Measurements from ENCODE around the gene NUMBL. TPM values are rescaled to one million over a fixed set of nuclear protein-coding genes. Genes with fewer than 3 reads are reported as not detected.
A peak's percentile ranks its signal among the peaks of the same experiment; 100 is the strongest.

The NUMBL gene
- total RNA-seq, 1 donor from 2014 or later, result 79.3 TPM

- Histone ChIP-seq H4K20me1 (ENCODE audit: insufficient read depth, low read length) (no peaks in the 10 kb centered on the region), H3K9ac (ENCODE audit: low read length) (no peak overlapping the region), H3K9me3 (ENCODE audit: insufficient read depth, low read depth, low read length) (no peaks in the 10 kb centered on the region), H3K36me3 (ENCODE audit: insufficient read depth, low read length) (peaks cover 2% of the 10 kb centered on the region), H2AFZ (ENCODE audit: low read depth, low read length) (no peak overlapping the region), H3K4me2 (ENCODE audit: low read length) (no peak overlapping the region), H3K79me2 (ENCODE audit: insufficient read depth, low read length) (no peaks in the 10 kb centered on the region), H3K27ac (ENCODE audit: low read depth, low read length) (no peak overlapping the region), H3K4me3 (ENCODE audit: insufficient read depth, low read depth, low read length) (no peak overlapping the region), H3K4me1 (ENCODE audit: insufficient read depth, low read length) (no peaks in the 10 kb centered on the region), H3K27me3 (ENCODE audit: insufficient read depth, low read length) (no peaks in the 10 kb centered on the region)
- peak overlapping the region; percentile 67 for H3K4me3 Mint-ChIP-seq (ENCODE audit: unreplicated experiment)
- peaks cover 1% of the 10 kb centered on the region for H3K9me3 Mint-ChIP-seq (ENCODE audit: unreplicated experiment)
- FAIRE-seq (no peak), DNase-seq (ENCODE audit: low read depth) (no peak)
- H3K27me3 Mint-ChIP-seq (ENCODE audit: low read depth, unreplicated experiment), result no peaks in the 10 kb centered on the region
- peaks cover 12% of the 10 kb centered on the region for H3K36me3 Mint-ChIP-seq (ENCODE audit: low read depth, unreplicated experiment)
- H3K4me1 Mint-ChIP-seq (ENCODE audit: low read depth, unreplicated experiment), result peaks cover 9% of the 10 kb centered on the region
- TF ChIP-seq CTCF (IDR thresholded peaks at IDR 0.05; ENCODE audit: insufficient read depth, low read depth, low read length) (no peak), EZH2 (IDR thresholded peaks at IDR 0.05; ENCODE audit: insufficient read depth, low read length) (no peak)
- H3K27ac Mint-ChIP-seq (ENCODE audit: unreplicated experiment), result peak overlapping the region; percentile 4
Observed at GRCh38 chr19:40703029-40703755, 12.7 kb upstream of the NUMBL start.

- no peak overlapping the region for H3K9ac ChIP-seq (ENCODE audit: low read length)
- Mint-ChIP-seq H3K4me3 (ENCODE audit: unreplicated experiment) (no peak overlapping the region), H3K4me1 (ENCODE audit: low read depth, unreplicated experiment) (peaks cover 7% of the 10 kb centered on the region), H3K27ac (ENCODE audit: unreplicated experiment) (no peak overlapping the region), H3K9me3 (ENCODE audit: unreplicated experiment) (peaks cover 1% of the 10 kb centered on the region), H3K27me3 (ENCODE audit: low read depth, unreplicated experiment) (no peaks in the 10 kb centered on the region), H3K36me3 (ENCODE audit: low read depth, unreplicated experiment) (peaks cover 12% of the 10 kb centered on the region)
- no peaks in the 10 kb centered on the region for H3K79me2 ChIP-seq (ENCODE audit: insufficient read depth, low read length)
- H3K4me2 ChIP-seq (ENCODE audit: low read length), result no peak overlapping the region
- H2AFZ ChIP-seq (ENCODE audit: low read depth, low read length), result no peak overlapping the region
- no peaks in the 10 kb centered on the region for H4K20me1 ChIP-seq (ENCODE audit: insufficient read depth, low read length)
- no peak overlapping the region for H3K4me3 ChIP-seq (ENCODE audit: insufficient read depth, low read depth, low read length)
- peaks cover 2% of the 10 kb centered on the region for H3K36me3 ChIP-seq (ENCODE audit: insufficient read depth, low read length)
- TF ChIP-seq CTCF (IDR thresholded peaks at IDR 0.05; ENCODE audit: insufficient read depth, low read depth, low read length) (peak; percentile 14), EZH2 (IDR thresholded peaks at IDR 0.05; ENCODE audit: insufficient read depth, low read length) (no peak)
- H3K27ac ChIP-seq (ENCODE audit: low read depth, low read length), result no peak overlapping the region
- no peak for FAIRE-seq
- H3K27me3 ChIP-seq (ENCODE audit: insufficient read depth, low read length), result no peaks in the 10 kb centered on the region
- DNase-seq (ENCODE audit: low read depth), result no peak
- no peaks in the 10 kb centered on the region for H3K4me1 ChIP-seq (ENCODE audit: insufficient read depth, low read length)
- no peaks in the 10 kb centered on the region for H3K9me3 ChIP-seq (ENCODE audit: insufficient read depth, low read depth, low read length)
Observed at GRCh38 chr19:40702337-40703012, 12.0 kb upstream of the NUMBL start.

GRCh38 chr19:40701758-40702157 lies 11.3 kb upstream of the NUMBL start:
- no peak overlapping the region for H2AFZ ChIP-seq (ENCODE audit: low read depth, low read length)
- H3K4me3 ChIP-seq (ENCODE audit: insufficient read depth, low read depth, low read length), result no peak overlapping the region
- DNase-seq (ENCODE audit: low read depth) (no peak), FAIRE-seq (no peak)
- H3K27ac ChIP-seq (ENCODE audit: low read depth, low read length), result no peak overlapping the region
- peaks cover 1% of the 10 kb centered on the region for H3K9me3 Mint-ChIP-seq (ENCODE audit: unreplicated experiment)
- H4K20me1 ChIP-seq (ENCODE audit: insufficient read depth, low read length), result no peaks in the 10 kb centered on the region
- H3K4me1 ChIP-seq (ENCODE audit: insufficient read depth, low read length), result no peaks in the 10 kb centered on the region
- no peak overlapping the region for H3K4me2 ChIP-seq (ENCODE audit: low read length)
- peaks cover 12% of the 10 kb centered on the region for H3K36me3 Mint-ChIP-seq (ENCODE audit: low read depth, unreplicated experiment)
- H3K9me3 ChIP-seq (ENCODE audit: insufficient read depth, low read depth, low read length), result no peaks in the 10 kb centered on the region
- no peak overlapping the region for H3K4me3 Mint-ChIP-seq (ENCODE audit: unreplicated experiment)
- no peak for TF ChIP-seq CTCF (IDR thresholded peaks at IDR 0.05; ENCODE audit: insufficient read depth, low read depth, low read length)
- no peak for TF ChIP-seq EZH2 (IDR thresholded peaks at IDR 0.05; ENCODE audit: insufficient read depth, low read length)
- no peaks in the 10 kb centered on the region for H3K27me3 Mint-ChIP-seq (ENCODE audit: low read depth, unreplicated experiment)
- H3K27me3 ChIP-seq (ENCODE audit: insufficient read depth, low read length), result no peaks in the 10 kb centered on the region
- H3K27ac Mint-ChIP-seq (ENCODE audit: unreplicated experiment), result no peak overlapping the region
- H3K9ac ChIP-seq (ENCODE audit: low read length), result no peak overlapping the region
- peaks cover 2% of the 10 kb centered on the region for H3K36me3 ChIP-seq (ENCODE audit: insufficient read depth, low read length)
- no peaks in the 10 kb centered on the region for H3K79me2 ChIP-seq (ENCODE audit: insufficient read depth, low read length)
- peaks cover 7% of the 10 kb centered on the region for H3K4me1 Mint-ChIP-seq (ENCODE audit: low read depth, unreplicated experiment)

All from astrocyte (in vitro differentiated cells and primary cell).